Left colon (tissue), 2 donors: ENCODE data around the gene ZNF428. TPM values are rescaled to one million over a fixed set of nuclear protein-coding genes. Genes with fewer than 3 reads are reported as not detected.
"Not testable (repeated sequence)": the region's sequence is repeated elsewhere in the genome, so short reads cannot be mapped to it uniquely, and the experiment has no call there.

Experiments used
- ATAC-seq: fragments of 200-7000 bp; cut with Tn5 transposase; one replicate; pipeline ENCODE4 v1.9.1; 2020; ENCODE audit warnings: mild to moderate bottlenecking, moderate library complexity
- DNase-seq, 2 donors: peaks; one replicate each; pipeline ENCODE4 v3.0.0-alpha.2; 2020
- intact Hi-C, 2 donors: fragments of 100-400 bp; cut with DNase I in 1 of 2; cut with micrococcal nuclease in 1 of 2; formaldehyde crosslinking; loops; one replicate each; pipeline versions ENCODE4 v1.11.2 to v1.14.0; 2022; cut with DNase I, micrococcal nuclease
- total RNA-seq, 2 donors: library from RNA; stranded (reverse); fragmentation: NEBNext Ultra II Directional; extraction: Animal tissue kit (Norgen Biotek cat#: 25700); gene quantifications; one replicate each; pipeline ENCODE4 v1.2.1, GENCODE V29; 2021
- donor health status: DM: no; HTN: no; CAD: no.
- donor health status: DM: yes; HTN: yes; CAD: no.

Gene ZNF428
- total RNA-seq, 2 donors from 2014 or later = 16.3 to 18.7 TPM

DNA sequence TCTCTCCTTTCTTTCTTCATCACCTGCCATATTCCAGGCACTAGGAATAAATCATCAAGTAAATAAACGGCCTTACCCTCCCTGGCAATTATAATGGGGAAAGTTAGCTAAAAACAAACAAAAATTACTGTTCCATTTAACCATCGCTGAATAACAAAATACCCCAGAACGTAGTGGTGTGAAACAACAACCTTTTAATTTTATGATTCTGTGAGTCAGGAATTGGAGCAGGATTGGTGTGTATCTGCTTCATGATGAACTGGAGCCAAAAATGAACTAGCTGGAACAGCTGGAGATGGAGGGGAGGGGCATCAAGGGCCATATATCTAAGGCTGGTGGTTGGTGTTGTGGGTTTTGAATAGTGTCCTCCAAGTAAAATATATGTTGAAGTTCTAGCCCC is 23.9 kb upstream of the ZNF428 start:
- intact Hi-C loops = loop anchor here in 1 of 2 donors (5.0 kb wide), 1 partner anchor 86 kb away; no protein-coding TSS in a partner anchor
- DNase-seq = no peak
- no peak for ATAC-seq

DNA sequence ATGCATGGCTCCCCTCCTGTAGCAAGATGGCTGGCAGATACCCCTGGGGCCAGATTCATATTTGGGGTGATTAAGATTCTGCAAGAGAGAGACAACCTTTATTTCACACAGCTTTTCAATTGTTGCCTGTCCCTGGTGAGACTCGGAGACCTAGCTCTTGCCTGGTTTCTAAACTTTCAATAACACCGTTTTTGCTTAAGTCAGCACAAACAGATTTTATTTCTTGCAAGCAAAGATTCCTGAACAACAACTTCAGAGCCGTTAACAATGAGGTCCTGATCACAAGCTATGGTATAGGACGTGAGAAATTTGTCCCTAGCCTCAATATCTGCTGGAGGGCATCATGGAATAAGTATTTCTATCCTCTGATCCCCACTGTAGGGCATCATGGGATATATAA is 23.1 kb upstream of the ZNF428 start:
- DNase-seq = no peak
- ATAC-seq = no peak
- intact Hi-C loops = loop anchor here in 1 of 2 donors (5.0 kb wide), 1 partner anchor 85 kb away; no protein-coding TSS in a partner anchor

DNA sequence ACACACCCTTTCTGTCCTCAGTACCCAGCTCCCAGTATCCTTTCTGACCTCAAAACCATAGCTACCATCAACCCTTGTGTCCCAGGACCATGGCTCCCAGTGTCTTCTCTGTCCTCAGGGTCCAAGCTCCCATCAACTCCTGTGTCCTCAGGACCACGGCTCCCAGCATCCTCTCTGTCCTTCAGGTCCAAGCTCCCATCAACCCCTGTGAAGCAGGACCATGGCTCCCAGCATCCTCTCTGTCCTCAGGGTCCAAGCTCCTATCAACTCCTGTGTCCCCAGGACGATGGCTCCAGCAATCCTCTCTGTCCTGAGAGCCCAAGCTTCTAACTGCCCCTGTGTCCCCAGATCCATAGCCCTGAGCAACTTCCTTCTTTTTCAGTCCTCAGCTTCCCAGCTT is 21.9 kb upstream of the ZNF428 start:
- intact Hi-C loops = loop anchor here in 1 of 2 donors (5.0 kb wide), 1 partner anchor 84 kb away; no protein-coding TSS in a partner anchor
- ATAC-seq = no peak
- DNase-seq = no peak

- DNase-seq (no peak), ATAC-seq (no peak)
- intact Hi-C loops = loop anchor here in 1 of 2 donors (5.0 kb wide), 1 partner anchor 83 kb away; no protein-coding TSS in a partner anchor
Observed at GRCh38 chr19:43640424-43640757, 21.0 kb upstream of the ZNF428 start.

GRCh38 chr19:43639519-43640423 is 20.3 kb upstream of the ZNF428 start, which contains the start of gene CADM4:
Gene CADM4, minus strand, starts transcription at chr19:43639850. Its CDS starts 60 bp downstream, at chr19:43639790.
- DNase-seq (peak; percentile 40 to 48), ATAC-seq (peak; percentile 89)
- intact Hi-C loops = loop anchor here in 1 of 2 donors (5.0 kb wide), 1 partner anchor 82 kb away; no protein-coding TSS in a partner anchor

DNA sequence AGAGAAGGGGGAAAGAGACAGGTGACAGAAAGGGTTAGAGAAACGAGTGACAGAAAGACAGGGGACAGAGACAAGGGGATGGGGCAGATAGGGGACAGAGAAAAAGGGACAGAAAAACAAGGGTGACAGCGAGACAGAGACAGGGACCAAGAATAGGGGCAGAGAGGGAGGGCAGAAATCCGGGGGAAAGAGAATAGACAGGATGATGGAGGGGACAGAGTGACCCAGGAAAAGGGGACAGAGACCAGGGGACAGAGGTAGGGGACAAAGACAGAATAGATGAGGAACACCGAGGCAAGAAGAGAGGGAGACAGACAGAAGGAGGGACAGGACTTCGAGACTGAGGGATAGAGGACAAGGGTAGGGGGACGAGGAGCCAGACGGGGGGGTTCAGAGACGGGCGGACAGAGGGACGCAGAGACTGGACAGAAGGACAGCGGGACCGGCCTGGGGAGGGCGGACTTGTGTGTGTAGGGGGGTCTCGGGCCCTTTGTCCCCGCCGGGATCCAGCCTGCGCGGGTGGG is 19.6 kb upstream of the ZNF428 start:
- ATAC-seq (no peak), DNase-seq (no peak)
- intact Hi-C loops = no loop called here

DNA sequence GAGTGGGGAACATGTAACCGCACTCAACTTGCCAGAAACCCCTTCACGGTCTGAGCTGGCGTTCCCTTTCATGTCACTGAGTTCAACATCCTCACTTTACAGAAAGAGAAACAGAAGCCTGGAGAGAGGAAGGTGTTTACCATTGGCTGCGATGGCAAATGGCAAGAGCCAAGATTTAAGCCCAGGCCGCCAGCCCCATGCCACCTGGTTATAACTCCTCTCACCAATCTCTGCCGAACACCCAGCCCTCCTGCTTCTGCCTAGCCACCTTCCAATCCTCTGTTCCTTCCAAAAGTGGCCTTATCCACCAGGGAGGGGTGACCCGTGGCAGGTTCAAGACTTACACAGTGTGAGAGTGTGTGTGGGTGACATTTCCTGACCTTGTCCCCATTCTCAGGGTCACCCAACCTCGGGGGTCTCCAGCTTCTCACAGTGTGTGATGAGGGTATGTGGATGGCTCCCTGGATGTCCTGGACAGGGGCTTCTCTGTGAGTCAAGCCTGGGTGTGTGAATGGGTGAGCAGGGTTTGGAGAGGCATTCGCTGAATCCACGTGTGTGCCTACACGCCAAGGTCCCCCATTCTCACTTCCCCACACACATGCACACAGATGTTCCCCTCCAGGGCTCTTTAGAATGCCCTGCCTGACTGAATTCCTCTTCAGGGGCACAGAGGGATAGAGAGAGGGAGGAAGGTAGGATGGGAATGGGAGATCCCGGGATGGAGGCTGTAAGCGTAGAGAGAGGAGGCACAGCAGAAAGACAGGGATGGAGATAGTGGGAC is 19.0 kb upstream of the ZNF428 start:
- ATAC-seq = no peak
- no peak for DNase-seq
- intact Hi-C loops = no loop called here

DNA sequence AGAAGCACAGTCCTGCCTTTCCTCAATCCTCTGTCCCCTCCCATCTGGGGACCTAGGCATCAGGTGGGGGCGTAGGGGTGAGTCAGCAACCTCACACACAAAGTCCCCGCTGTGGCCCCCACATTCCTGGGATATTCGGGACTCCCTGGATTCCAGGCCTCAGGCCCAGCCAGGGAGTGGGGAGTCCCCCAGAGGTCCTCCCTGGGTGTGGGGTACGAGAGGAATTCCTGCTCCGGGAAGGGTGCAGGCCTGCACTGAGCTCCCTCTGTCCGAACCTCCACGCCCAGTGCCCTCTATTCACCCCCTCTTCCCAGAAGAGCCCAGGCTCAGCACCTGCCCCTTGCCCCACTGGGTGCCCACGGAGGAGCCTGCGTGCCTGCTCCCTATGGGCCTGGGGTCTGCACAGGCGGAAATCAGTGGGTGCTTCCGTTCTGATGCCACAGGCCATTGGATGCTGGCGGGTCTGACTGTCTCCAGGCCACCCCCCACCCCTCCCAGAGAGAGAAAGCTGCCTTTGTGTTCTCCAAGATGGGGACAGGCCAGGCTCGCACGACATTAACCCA is 16.8 kb upstream of the ZNF428 start:
- intact Hi-C loops = no loop called here

GRCh38 chr19:43635561-43635940 is 16.1 kb upstream of the ZNF428 start:
- intact Hi-C loops, ATAC-seq, DNase-seq: not testable (repeated sequence)

More for the DNA sequence above, 16.8 kb upstream of the ZNF428 start:
- ATAC-seq (no peak), DNase-seq (no peak)

DNA sequence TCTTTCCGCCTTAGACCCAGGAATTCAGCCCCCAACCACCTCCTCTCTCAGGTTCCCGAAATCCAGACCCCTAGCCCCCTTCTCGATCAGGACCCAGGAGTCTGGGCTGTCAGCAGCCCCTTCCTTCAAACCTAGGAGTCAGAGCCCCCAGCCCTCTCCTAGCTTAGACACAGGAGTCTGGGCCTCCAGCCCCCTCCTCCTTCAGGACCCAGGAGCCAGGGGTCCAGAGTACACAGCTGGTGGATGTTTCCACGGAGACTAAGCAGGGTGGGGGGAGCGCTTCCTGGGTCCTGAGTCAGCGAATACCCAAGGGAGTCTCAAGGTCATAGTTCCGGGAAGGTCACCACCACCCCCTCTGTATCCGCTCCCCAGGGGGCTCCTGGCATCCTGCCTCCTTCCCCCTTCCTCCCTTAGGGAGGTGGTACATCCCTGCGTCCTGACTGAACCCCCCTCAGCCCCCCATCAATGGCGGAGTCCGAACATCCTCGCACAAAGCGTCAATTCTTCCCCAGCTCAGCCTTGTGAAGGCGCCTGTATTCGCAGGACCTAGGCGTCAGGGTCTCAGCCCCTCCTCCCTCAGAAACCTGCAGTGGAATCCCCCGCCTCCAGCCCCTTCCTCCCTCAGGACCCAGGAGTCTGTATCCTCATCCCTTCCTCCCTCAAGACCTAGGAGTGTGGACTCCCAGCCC is 15.6 kb upstream of the ZNF428 start:
- no peak for ATAC-seq
- intact Hi-C loops = no loop called here
- DNase-seq = no peak

- ATAC-seq = no peak
- intact Hi-C loops = no loop called here
- no peak for DNase-seq
Observed at GRCh38 chr19:43634506-43634871, 15.1 kb upstream of the ZNF428 start.

DNA sequence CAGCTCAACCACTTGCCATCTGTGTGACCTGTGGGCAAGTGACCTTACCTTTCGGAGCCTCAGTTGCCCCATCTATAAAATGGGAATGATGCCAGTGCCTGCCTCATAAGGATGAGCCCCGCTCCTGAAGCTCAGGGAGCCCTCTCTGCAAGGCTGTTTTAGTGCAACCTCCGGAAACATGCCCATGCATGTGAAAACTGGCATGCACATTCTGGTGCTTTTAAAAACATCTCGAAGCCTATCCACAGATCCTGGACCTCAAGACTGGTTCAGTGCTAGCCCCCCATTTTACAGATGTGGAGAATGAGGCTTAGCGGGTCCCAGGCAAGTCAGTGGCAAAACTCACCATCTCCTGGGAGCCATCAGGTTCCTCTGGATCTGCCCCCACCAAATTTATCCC is 14.6 kb upstream of the ZNF428 start:
- ATAC-seq (no peak), DNase-seq (no peak)
- intact Hi-C loops = no loop called here

GRCh38 chr19:43633520-43633919 is 14.1 kb upstream of the ZNF428 start:
- intact Hi-C loops = no loop called here
- no peak for DNase-seq

GRCh38 chr19:43631491-43631890 is 12.1 kb upstream of the ZNF428 start:
- no peak for ATAC-seq
- intact Hi-C loops = no loop called here
- no peak for DNase-seq

More at GRCh38 chr19:43633520-43633919, 14.1 kb upstream of the ZNF428 start:
- no peak for ATAC-seq

GRCh38 chr19:43628646-43629326 is 9.4 kb upstream of the ZNF428 start:
- intact Hi-C loops = no loop called here
- no peak for DNase-seq
- no peak for ATAC-seq

DNA sequence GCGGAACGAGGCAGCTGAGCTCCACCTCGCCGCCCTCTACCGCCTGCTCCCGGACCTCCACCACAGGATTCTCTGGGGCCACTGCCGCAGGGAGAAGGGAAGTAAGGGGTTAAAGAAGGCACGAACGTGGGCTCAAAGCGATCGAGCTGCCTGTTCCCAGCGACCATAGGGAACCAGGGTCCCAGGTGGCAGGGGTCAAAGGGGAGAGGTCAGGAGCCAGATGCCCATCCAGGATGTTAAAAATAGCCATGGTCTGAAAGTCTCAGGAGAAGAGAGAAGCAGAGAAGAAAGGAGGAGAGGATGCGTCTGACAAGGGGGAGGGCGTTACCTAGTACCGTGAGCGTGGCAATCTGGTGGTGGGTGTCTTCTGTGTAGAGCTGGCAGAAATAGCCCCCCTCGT is 7.4 kb upstream of the ZNF428 start:
- intact Hi-C loops = no loop called here
- no peak for DNase-seq
- no peak for ATAC-seq

GRCh38 chr19:43625918-43626579 is 6.6 kb upstream of the ZNF428 start:
- intact Hi-C loops = no loop called here
- DNase-seq (peak in 1 of 2 donors; percentile 35), ATAC-seq (peak; percentile 56)
